HEK293 (cell line): ENCODE results near the gene CTRB1.

Source experiments
- EGR2 ChIP-seq: fragments of 450-650 bp; formaldehyde crosslinking; IDR thresholded peaks from 2 replicates; pipeline ENCODE4 v1.5.1; 2016; ENCODE audit warnings: low read depth, missing biosample characterization, missing genetic modification characterization
- HIC1 ChIP-seq: fragments of 450-650 bp; formaldehyde crosslinking; IDR thresholded peaks from 2 replicates; pipeline ENCODE4 v1.5.1; 2016; ENCODE audit warnings: missing biosample characterization, missing genetic modification characterization
- KLF16 ChIP-seq: fragments of 450-650 bp; formaldehyde crosslinking; IDR thresholded peaks from 2 replicates; pipeline ENCODE4 v1.5.1; 2017; ENCODE audit warnings: missing biosample characterization, missing genetic modification characterization
- KLF9 ChIP-seq: fragments of 450-650 bp; formaldehyde crosslinking; IDR thresholded peaks from 2 replicates; pipeline ENCODE4 v1.5.1; 2016; ENCODE audit warnings: missing biosample characterization, missing genetic modification characterization, low read depth
- PRDM1 ChIP-seq: fragments of 450-650 bp; formaldehyde crosslinking; IDR thresholded peaks from 2 replicates; pipeline ENCODE4; 2016; ENCODE audit warnings: missing biosample characterization, missing genetic modification characterization
- ZBTB11 ChIP-seq: fragments of 450-650 bp; formaldehyde crosslinking; conservative IDR thresholded peaks from 2 replicates; pipeline ENCODE4 v1.5.1; 2016; ENCODE audit warnings: low read depth, missing biosample characterization, missing genetic modification characterization
- ZBTB44 ChIP-seq: fragments of 450-650 bp; IDR thresholded peaks from 2 replicates; pipeline ENCODE4 v1.5.1; 2018; ENCODE audit warnings: missing biosample characterization, mild to moderate bottlenecking, missing genetic modification characterization
- ZIC2 ChIP-seq: fragments of 450-650 bp; formaldehyde crosslinking; IDR thresholded peaks from 2 replicates; pipeline ENCODE4 v1.5.1; 2016; ENCODE audit warnings: missing biosample characterization, missing genetic modification characterization
- ZNF2 ChIP-seq: fragments of 450-650 bp; formaldehyde crosslinking; IDR thresholded peaks from 2 replicates; pipeline ENCODE4 v1.5.1; 2016; ENCODE audit warnings: missing biosample characterization, missing genetic modification characterization
- ZNF248 ChIP-seq: fragments of 450-650 bp; formaldehyde crosslinking; IDR thresholded peaks from 2 replicates; pipeline ENCODE4 v1.5.1; 2017; ENCODE audit warnings: missing biosample characterization, missing genetic modification characterization
- ZNF280D ChIP-seq: fragments of 450-650 bp; formaldehyde crosslinking; IDR thresholded peaks from 2 replicates; pipeline ENCODE4 v1.5.1; 2016; ENCODE audit warnings: missing biosample characterization, missing genetic modification characterization
- ZNF335 ChIP-seq: fragments of 450-650 bp; formaldehyde crosslinking; conservative IDR thresholded peaks from 2 replicates; pipeline ENCODE4 v1.5.1; 2016; ENCODE audit warnings: missing biosample characterization, missing genetic modification characterization
- ZNF341 ChIP-seq: fragments of 450-650 bp; formaldehyde crosslinking; IDR thresholded peaks from 2 replicates; pipeline ENCODE4; 2016; ENCODE audit warnings: low read depth, missing biosample characterization, missing genetic modification characterization
- ZNF394 ChIP-seq: fragments of 450-650 bp; formaldehyde crosslinking; IDR thresholded peaks from 2 replicates; pipeline ENCODE4 v1.5.1; 2016; ENCODE audit warnings: missing biosample characterization, missing genetic modification characterization, mild to moderate bottlenecking, moderate library complexity, borderline replicate concordance
- ZNF398 ChIP-seq: fragments of 450-650 bp; formaldehyde crosslinking; IDR thresholded peaks from 2 replicates; pipeline ENCODE4 v1.5.1; 2017; ENCODE audit warnings: missing biosample characterization, missing genetic modification characterization
- ZNF501 ChIP-seq: fragments of 450-650 bp; formaldehyde crosslinking; IDR thresholded peaks from 2 replicates; pipeline ENCODE4 v1.5.1; 2016; ENCODE audit warnings: missing biosample characterization, missing genetic modification characterization
- ZNF518A ChIP-seq: fragments of 450-650 bp; formaldehyde crosslinking; conservative IDR thresholded peaks from 2 replicates; pipeline ENCODE4 v1.5.1; 2016; ENCODE audit warnings: low read depth, missing biosample characterization, missing genetic modification characterization
- ZNF610 ChIP-seq: fragments of 450-650 bp; formaldehyde crosslinking; IDR thresholded peaks from 2 replicates; pipeline ENCODE4 v1.5.1; 2016; ENCODE audit warnings: missing biosample characterization, missing genetic modification characterization, borderline replicate concordance
- ZNF660 ChIP-seq: fragments of 450-650 bp; IDR thresholded peaks from 2 replicates; pipeline ENCODE4 v1.5.1; 2018; ENCODE audit warnings: missing biosample characterization, mild to moderate bottlenecking, missing genetic modification characterization
- ZXDB ChIP-seq: fragments of 450-650 bp; formaldehyde crosslinking; IDR thresholded peaks from 2 replicates; pipeline ENCODE4 v1.5.1; 2016; ENCODE audit warnings: missing biosample characterization, missing genetic modification characterization

The CTRB1 gene

GRCh38 chr16:75265911-75266701, 47.3 kb downstream of the CTRB1 start (continued):
- TF ChIP-seq ZNF280D (tag by site-specific recombination) (no peak), ZBTB44 (tag by site-specific recombination) (no peak), KLF16 (tag by site-specific recombination) (peak; percentile 56; the same call in 1 of the 2 replicates), ZBTB11 (peak; percentile 48; the same call in 1 of the 2 replicates), ZNF248 (no peak), ZNF341 (tag by site-specific recombination) (peak; percentile 66), ZNF501 (tag by site-specific recombination) (0 out of 2 replicates have a peak, but pooled peaks have one; percentile 44), ZNF398 (tag by site-specific recombination) (0 out of 2 replicates have a peak, but pooled peaks have one; percentile 13), ZIC2 (tag by site-specific recombination) (peak; percentile 40), ZNF660 (no peak), KLF9 (tag by site-specific recombination) (peak; percentile 54), ZXDB (tag by site-specific recombination) (peak; percentile 68), EGR2 (tag by site-specific recombination) (no peak), HIC1 (tag by site-specific recombination) (0 out of 2 replicates have a peak, but pooled peaks have one; percentile 42), ZNF610 (tag by site-specific recombination) (0 out of 2 replicates have a peak, but pooled peaks have one; percentile 50), ZNF2 (tag by site-specific recombination) (peak; percentile 73), ZNF518A (tag by site-specific recombination) (no peak), ZNF335 (tag by site-specific recombination) (peak; percentile 77), ZNF394 (tag by site-specific recombination) (no peak), PRDM1 (no peak)
